ENCODE data around the gene BRCA1. TPM values are rescaled to one million over a fixed set of nuclear protein-coding genes. Genes with fewer than 3 reads are reported as not detected.

Gene BRCA1
- 44.1 TPM for total RNA-seq (2021; ENCODE audit: unreplicated experiment)
- polyA plus RNA-seq (2012), result 22.2 and 27.2 TPM in 2 replicates
- Bru-seq, nascent RNA, result percentile 75 among the genes with signal in this experiment
- percentile 76 among the genes with signal in this experiment for BruChase-seq, experiment 1, labeled RNA remaining after a 6-hour chase
- percentile 76 among the genes with signal in this experiment for BruChase-seq, experiment 2, labeled RNA remaining after a 2-hour chase
- long read RNA-seq, full-length matches to known transcripts, result 8 of 56 reads
- long read RNA-seq, partial matches to known transcripts, result 14 of 56 reads
- long read RNA-seq, other reads (novel, unspliced or antisense), result 34 of 56 reads

- peak; percentile 96 for ATAC-seq
- ChIA-PET RAD21 (ENCODE audit: low non-redundant PET in 1 of 2, low total read pairs in 2 of 2, uncharacterized antibody in 2 of 2, unreplicated experiment in 2 of 2) (no interaction called here), CTCF (no interaction called here), POLR2A (interaction anchor here (0.8 to 1.3 kb wide), 6 partner anchors 10 to 128 kb away, joined by 3 to 5 read pairs (median 4); partner anchors contain the start of gene RPL27)
- peaks cover 49% of the 10 kb centered on the region for H3K79me2 ChIP-seq (ENCODE audit: insufficient read depth, low read length)
- H4K20me1 ChIP-seq (ENCODE audit: insufficient read depth), result no peaks in the 10 kb centered on the region
- peaks cover 8 to 20% of the 10 kb centered on the region in 2 experiments; a peak in 3 of 4 replicates for H3K4me1 ChIP-seq (ENCODE audit: control insufficient read depth in 1 of 2, insufficient read depth in 2 of 2, low read length in 2 of 2)
- H2AFZ ChIP-seq (ENCODE audit: low read depth, low read length, poor library complexity, severe bottlenecking), result peak within 1 kb of the TSS; percentile 1
- H3K4me3 ChIP-seq (replicated peaks in 1 of 2; ENCODE audit: low read depth in 1 of 2, low read length in 2 of 2), result peak within 1 kb of the TSS; percentile 93 to 98
- TF ChIP-seq ZNF274 (IDR thresholded peaks at IDR 0.05; ENCODE audit: low read depth, low read length) (no peak), YY1 (IDR thresholded peaks at IDR 0.05; ENCODE audit: extremely low read depth, insufficient replicate concordance, low read depth, low read length) (peak; percentile 7), SP1 (IDR thresholded peaks at IDR 0.05; ENCODE audit: low read depth) (peak; percentile 95), SRF (IDR thresholded peaks at IDR 0.05; ENCODE audit: low read depth) (peak; percentile 93), POLR2A (IDR thresholded peaks at IDR 0.05; ENCODE audit: borderline replicate concordance, extremely low read depth, insufficient read depth, insufficient read length) (peak; percentile 64), POLR2AphosphoS5 (IDR thresholded peaks at IDR 0.05; ENCODE audit: low read depth, low read length) (peak; percentile 83), SIN3A (IDR thresholded peaks at IDR 0.05; ENCODE audit: low read depth) (peak; percentile 99), ZFX (IDR thresholded peaks at IDR 0.05) (peak; percentile 51; the same call in 1 of the 2 replicates), CEBPB (IDR thresholded peaks at IDR 0.05; ENCODE audit: low read depth) (peak; percentile 97), EGR1 (IDR thresholded peaks at IDR 0.05; ENCODE audit: low read depth) (peak; percentile 86), RAD21 (IDR thresholded peaks at IDR 0.05; ENCODE audit: low read depth) (no peak), EZH2phosphoT487 (IDR thresholded peaks at IDR 0.05; ENCODE audit: borderline replicate concordance) (no peak), JUND (IDR thresholded peaks at IDR 0.05) (no peak), TCF7L2 (IDR thresholded peaks at IDR 0.05; ENCODE audit: borderline replicate concordance, extremely low read depth, insufficient read depth, insufficient read length) (peak; percentile 43), ELF1 (IDR thresholded peaks at IDR 0.05; ENCODE audit: borderline replicate concordance, low read depth) (peak; percentile 98), CBX3 (IDR thresholded peaks at IDR 0.05; ENCODE audit: low read depth) (peak; percentile 85)
- TF ChIP-seq, protein P1, sequence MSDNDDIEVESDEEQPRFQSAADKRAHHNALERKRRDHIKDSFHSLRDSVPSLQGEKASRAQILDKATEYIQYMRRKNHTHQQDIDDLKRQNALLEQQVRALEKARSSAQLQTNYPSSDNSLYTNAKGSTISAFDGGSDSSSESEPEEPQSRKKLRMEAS (IDR thresholded peaks at IDR 0.05), result peak; percentile 80
- TF ChIP-seq, protein P2, sequence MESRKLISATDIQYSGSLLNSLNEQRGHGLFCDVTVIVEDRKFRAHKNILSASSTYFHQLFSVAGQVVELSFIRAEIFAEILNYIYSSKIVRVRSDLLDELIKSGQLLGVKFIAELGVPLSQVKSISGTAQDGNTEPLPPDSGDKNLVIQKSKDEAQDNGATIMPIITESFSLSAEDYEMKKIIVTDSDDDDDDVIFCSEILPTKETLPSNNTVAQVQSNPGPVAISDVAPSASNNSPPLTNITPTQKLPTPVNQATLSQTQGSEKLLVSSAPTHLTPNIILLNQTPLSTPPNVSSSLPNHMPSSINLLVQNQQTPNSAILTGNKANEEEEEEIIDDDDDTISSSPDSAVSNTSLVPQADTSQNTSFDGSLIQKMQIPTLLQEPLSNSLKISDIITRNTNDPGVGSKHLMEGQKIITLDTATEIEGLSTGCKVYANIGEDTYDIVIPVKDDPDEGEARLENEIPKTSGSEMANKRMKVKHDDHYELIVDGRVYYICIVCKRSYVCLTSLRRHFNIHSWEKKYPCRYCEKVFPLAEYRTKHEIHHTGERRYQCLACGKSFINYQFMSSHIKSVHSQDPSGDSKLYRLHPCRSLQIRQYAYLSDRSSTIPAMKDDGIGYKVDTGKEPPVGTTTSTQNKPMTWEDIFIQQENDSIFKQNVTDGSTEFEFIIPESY (IDR thresholded peaks at IDR 0.05; ENCODE audit: extremely low read depth, insufficient replicate concordance, low read length), result peak; percentile 63
- no peaks in the 10 kb centered on the region for H3K9me3 ChIP-seq (ENCODE audit: control insufficient read depth in 1 of 2, insufficient read depth in 1 of 2, low read depth in 1 of 2, low read length in 2 of 2)
- intact Hi-C loops (cut with micrococcal nuclease), result loop anchor here (1.0 to 2.0 kb wide), 2 partner anchors 45 to 101 kb away; partner anchors contain the start of gene RND2
- peak; percentile 99 for DNase-seq (ENCODE audit: low read depth, low spot score)
- H3K4me2 ChIP-seq (ENCODE audit: low read length), result peak within 1 kb of the TSS; percentile 92
- H3K27ac ChIP-seq (ENCODE audit: low read depth, low read length), result peak within 1 kb of the TSS; percentile 65
- peak within 1 kb of the TSS; percentile 90 for H3K9ac ChIP-seq (ENCODE audit: low read length)
- peaks cover 0 to 5% of the 10 kb centered on the region in 2 experiments; a peak in 1 of 4 replicates for H3K36me3 ChIP-seq (ENCODE audit: control insufficient read depth in 1 of 2, insufficient read depth in 2 of 2, low read length in 2 of 2)
- no peaks in the 10 kb centered on the region for H3K9me2 ChIP-seq (ENCODE audit: insufficient read depth)
- BruUV-seq (replicated peaks), result no TSS peak
- H3K27me3 ChIP-seq (ENCODE audit: insufficient read depth, low read length), result no peaks in the 10 kb centered on the region
These were observed at the start of gene BRCA1 for GRCh38 chr17:43125133-43125966. TSS of gene BRCA1 (minus strand) at chr17:43125364. CDS start at chr17:43124096, 1,268 bp downstream.
